HG02938 (cell line): ENCODE data around the gene PROM2.

Experiments
- ATAC-seq: cut with Tn5 transposase; IDR thresholded peaks from one replicate; pipeline ENCODE4 v1.9.1; 2021; ENCODE audit warnings: mild to moderate bottlenecking, moderate library complexity; ENCODE audit not compliant: unreplicated experiment

The PROM2 gene

DNA sequence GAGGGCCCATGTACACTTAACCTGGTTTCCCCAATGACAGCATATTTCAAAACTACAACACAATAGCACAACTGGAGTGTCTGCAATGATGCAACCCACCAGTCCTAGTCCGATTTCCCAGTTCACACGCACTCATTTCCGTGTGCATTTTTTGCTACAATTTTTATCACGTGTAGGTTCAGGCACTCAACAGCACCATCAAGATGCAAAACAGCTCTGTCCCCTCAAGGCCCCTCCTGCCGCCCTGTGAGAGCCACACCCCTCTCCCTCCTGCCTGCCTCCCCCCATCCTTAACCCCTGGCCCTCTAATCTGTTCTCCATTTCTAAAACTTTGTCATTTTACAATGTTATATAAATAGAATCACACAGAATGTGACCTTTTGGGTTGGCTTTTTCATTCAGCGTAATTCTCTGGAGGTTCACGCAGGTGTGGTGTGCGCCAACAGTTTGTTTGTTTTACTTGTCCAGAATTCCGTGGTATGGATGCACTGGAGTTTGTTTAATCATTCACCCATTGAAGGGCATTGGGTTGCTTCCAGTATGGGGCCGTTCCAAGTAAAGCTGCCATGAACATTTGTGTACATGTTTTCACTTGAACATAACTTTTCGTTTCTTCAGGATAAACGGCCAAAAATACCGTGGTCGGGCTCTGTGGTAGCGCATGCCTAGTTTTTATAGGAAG, 31.3 kb downstream of the PROM2 start:
- ATAC-seq: no peak

DNA sequence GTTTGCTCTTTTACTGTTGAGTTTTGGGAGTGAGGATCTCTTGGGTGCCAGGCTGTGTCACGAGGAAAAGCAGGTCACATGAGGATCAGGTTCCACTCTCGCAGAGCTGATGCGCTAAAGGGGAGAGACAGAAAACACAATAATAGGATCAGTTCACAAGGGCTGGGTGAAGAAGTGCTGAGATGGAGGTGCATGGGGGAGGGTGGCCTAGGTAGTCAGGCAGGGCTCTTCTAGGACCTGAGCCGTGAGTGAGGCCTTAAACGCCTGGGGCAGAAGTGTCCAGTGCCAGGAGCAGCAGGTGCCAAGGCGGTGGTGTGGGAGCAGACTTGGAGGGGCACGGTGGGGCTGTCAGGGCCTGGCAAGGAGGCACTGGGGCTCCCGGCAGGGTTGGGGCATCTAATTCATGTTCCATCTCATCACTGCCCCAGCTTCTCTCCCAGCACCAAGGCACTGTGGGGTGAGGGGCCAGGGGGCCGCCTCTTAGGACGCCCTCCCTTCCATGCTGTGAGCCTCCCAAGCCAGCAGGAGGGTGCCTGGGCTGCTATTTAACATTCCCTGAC, 32.2 kb downstream of the PROM2 start:
- ATAC-seq: no peak

DNA sequence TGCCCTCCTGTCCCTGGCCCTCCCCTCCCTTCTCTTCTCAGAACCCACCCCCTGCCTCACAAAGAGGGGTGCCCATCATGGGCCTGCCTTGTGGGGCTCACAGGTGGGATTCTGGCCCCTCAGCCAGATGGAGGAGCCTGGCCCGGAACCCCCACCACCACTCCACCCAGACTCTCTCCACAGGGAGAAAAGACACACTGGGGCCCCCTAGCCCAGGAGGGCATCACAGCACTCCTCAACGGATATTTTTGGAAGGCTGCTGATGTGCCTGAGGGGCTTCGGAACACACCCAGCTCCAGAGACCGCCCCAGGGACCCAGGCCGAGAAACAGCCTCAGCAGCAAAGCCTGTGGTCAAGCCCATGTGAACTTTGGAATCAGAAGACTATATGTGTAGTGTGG, 32.8 kb downstream of the PROM2 start:
- ATAC-seq: no peak

DNA sequence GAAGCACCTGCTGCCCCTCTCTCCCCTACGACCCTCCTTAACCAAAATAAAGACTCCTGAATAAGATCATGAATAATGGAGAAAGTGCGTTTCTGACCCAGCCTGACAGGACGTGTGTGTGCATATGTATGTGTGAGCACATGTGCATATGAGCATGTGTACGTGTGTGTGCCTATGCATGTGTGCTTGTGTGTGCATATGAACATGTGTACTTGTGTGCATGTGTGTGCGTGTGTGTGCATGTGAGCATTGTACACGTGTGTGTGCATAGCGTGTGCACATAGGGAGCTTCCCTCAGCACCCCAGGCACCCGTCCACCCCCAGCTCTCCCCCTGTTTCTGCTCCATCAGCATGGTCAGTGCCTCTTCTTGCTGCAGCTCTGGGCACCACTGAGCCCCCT, 33.6 kb downstream of the PROM2 start:
- ATAC-seq: no peak

DNA sequence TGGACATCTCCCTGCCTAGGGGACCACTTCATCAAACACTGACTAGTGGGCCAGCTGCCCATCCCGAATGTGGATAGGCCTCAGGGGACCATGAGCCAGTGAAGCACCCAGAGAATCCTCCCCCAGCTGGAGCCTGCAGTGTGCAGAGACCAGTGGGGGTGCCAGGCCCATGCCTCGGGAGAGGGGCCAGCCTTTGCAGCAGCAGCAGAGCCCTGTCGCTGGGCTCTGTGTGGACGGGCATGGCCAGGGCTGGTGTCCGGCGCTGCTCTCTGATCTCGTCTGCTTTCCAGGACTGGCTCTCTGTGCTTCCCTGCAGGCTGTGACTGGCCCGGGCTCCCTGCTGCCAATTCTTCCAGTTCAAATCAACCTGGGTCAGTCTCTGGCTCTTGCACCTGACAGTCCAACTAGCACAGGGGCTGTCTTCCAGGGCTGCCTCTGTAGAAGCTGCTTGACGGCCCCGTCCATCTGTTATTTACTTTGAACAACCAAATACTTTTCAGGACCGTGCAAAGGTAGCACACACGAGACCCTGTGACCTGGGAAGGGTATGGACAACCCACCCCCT, 34.3 kb downstream of the PROM2 start:
- no peak for ATAC-seq

DNA sequence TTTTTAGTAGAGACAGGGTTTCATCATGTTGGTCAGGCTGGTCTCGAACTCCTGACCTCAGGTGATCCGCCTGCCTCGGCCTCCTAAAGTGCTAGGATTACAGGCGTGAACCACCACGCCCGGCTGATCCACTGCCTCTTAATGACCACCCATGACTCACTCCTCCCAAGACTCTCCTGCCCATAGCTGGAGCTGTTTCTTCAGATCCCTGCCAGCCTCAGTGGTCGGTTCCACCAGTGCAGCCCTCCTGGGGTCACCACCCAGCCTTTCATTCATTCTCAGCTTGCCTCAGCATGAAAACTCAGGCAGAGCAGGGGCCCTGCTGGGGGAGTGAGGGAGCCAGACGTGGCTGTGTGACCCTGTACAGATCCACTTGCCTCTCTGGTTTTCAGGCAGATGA, 35.4 kb downstream of the PROM2 start:
- no peak for ATAC-seq

DNA sequence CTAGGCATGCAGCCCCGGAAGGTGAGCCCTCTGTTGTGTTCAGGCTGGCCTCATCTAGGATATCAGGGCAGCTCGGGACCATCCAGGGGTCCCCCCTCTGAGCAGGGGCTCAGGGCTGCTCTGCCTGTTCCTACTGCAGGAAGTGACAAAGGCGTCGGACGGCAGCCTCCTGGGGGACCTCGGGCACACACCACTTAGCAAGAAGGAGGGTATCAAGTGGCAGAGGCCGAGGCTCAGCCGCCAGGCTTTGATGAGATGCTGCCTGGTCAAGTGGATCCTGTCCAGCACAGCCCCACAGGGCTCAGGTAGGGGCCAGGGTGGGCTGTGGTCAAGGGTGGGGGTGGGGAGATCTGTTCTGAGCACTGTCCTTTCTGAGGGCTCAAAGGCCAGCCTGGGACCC, 36.0 kb downstream of the PROM2 start:
- no peak for ATAC-seq

DNA sequence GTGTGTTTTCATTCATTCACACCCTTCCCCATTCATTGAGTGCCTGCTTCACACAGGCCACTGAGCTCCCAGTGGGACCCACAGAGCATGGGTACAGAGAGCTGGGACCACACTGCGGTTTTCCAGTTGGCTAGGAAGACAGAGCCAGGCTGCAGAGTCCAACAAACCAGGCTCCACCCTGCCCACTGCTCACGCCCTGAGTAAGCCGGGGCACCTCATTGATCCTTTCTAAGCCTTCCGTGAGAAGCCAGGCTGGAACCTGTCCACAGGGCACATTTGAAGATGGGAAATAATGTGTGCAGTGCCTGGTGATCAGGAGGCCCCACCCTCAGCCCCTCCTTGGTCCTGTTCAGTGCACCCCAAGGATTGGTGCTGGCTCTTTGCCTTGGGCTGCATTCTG, 36.4 kb downstream of the PROM2 start:
- no peak for ATAC-seq

DNA sequence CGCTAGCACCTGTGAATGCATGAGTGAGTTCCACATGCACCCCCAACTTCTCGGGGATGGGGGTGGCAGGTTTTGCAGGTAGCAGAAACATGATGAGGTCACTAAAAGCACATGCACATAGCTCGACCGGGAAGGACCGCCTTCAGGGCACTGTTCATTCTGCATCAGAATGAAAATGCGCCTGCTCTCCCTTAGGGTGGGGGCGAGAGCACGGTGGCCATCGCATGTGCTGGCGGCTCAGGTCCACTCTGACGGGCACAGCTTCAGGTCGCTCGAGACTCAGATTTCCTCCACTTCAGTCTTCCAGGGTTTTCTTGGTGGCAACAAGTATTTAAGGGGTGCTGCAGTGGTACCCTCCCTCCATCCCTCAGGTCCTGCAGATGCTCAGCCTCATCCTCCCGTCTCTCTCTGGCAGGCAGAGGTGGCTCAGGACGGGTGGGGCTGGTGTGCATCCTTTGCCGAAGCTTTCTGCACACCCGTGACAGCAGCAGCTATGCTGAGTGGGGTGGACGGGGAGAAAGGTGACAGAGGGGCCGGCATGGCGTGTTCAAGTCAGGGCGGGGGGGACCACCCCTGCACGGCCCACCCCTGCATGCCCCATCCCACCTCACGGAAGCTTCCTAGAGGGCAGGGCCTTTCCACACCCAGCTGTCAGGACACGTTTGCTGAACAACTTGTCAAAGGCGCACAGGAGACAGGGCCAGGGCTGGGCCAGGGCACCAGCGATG, 37.7 kb downstream of the PROM2 start:
- no peak for ATAC-seq

DNA sequence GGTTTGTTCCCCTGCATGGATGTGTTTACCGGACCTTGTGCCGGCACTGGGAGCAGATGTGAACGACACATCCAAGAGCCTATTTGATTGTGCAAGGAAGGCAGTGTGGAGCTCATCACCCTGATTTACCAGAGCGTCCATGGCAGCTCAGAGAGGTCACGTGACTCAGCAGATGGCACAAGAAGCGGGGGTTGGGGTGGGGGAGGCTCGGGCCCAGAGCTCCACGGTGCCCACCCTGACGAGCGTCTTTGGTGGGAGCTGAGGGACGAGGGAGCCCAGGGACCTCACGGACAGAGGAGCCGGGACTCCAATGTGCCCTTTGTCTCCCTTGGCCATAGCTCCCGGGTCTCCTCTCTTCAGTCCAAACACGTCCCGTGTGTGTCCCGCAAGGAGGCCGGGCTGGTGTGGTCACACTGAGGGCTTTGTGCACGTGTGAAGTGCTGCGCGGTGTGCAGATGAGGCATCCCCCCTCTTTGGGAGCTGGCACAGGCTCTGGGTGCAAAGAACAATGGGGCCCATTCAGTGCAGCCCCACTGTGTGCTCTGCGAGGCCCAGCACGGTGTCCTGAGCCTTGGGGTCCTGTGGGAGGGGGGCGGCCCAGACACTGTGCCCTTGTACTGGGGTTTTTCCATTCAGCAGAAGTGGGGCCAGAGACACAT, 38.4 kb downstream of the PROM2 start:
- ATAC-seq: no peak

DNA sequence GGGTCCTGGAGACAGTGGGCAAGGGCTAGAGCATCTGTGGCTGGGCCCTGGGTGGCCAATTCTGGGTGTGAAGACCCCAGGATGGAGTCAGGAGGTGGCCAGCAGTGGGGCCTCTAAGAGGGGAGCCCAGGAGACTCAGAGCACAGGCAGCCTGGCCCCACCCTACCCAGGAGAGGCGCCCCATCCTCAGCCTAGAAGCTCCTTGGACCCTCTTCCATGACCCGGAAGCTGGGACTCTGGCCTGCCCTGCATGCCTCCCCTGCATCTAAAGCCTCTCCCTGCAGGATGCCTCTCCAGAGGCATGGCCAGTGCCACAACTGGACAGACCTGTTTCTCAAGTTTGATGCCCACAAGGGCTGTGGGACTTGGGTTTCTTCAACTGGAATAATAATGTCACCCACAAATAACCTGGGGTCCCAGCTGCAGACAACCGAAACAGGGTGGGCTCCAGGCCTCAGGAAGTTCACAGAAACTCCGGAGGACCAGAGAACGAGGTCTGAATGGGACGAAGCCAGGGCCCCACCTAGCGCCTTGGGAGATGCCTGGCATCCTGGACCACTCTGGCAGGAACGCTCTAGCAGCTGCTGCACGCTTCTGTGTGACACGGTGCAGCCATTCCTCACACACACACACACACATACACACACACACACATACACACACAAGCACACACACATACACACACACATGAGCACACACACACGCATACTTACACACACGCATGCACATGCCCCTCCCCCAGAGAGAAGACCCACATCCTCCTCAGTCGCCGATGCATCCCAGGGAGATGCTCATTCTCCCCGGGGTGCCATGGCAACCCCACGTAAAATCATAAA, 39.3 kb downstream of the PROM2 start:
- ATAC-seq: no peak

DNA sequence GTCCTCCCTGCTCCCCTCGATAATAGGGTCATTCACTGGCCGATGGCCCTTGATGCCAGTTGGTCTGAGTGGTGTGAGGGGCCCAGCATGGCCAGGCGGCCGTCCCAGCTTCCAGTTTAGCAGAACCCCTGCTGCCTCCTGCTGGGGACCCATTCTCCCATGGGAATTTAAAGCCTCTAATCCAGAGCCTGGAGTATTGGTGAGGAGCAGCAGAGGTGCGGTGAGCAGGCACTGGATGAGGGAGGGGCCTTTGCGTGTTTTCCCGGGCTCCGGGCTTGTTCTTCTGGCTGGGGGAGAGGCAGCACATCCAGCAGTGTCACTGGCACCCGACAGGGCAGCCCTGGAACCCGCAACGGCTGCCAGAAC, 40.3 kb downstream of the PROM2 start:
- ATAC-seq: no peak

DNA sequence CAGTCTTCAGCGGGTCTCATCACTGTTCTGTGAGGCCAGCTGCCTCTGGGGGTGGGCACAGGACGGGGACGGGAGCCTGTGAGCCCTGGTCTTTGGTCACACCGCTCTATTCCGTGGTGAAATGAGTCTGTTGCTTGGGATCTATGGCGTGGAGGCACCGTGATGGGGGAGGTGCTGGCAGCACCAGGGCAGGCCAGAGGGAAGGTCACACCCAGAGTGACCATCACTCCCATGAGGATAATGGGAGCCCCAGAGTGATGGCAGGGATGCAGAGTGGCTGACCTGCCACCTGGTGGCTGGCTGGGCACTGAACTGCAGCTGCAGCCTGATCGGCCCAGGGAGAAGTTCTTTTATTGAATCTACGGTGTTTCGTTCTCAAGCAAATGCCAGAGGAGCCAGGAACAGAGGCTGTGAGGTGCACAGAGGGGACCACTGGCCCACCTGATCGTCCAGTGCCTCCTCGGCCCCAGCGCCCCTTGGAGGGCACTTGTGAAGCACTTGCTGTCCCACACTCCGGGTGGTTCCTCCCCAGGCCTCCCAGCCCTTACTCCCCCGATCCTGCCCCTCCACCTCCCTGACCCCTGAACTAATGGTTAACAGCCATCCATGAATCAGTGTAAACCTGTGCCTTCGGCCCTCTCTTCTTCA, 40.8 kb downstream of the PROM2 start:
- ATAC-seq: no peak

DNA sequence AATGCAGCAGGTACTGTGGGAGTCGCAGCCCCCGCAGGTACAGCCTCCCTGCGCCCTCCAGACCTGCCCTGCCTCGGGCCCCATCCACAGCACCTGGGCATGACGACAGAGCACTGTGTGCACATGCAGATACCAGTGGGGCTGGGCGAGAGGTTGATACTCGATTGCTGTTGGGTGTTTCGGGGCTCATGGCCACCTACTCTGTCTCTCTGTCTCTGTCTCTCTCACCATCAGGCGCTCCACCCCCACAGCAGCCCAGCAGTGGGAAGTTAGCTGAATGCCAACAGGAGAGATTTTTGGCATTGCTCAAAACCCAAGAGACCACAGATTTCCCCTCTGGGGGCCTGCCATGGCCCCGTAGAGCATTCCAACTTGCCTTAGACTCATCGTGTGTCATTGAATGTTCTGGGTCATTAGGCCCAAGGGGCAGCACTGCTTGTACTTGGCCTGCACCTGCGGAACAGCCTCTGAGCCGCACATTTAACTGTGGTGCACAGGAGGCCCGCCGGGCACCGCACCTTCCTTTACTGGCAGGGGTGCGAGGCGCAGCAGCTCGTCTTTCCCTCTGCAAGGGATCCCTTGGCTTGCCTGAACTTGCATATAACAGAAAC, 41.7 kb downstream of the PROM2 start:
- ATAC-seq: no peak

DNA sequence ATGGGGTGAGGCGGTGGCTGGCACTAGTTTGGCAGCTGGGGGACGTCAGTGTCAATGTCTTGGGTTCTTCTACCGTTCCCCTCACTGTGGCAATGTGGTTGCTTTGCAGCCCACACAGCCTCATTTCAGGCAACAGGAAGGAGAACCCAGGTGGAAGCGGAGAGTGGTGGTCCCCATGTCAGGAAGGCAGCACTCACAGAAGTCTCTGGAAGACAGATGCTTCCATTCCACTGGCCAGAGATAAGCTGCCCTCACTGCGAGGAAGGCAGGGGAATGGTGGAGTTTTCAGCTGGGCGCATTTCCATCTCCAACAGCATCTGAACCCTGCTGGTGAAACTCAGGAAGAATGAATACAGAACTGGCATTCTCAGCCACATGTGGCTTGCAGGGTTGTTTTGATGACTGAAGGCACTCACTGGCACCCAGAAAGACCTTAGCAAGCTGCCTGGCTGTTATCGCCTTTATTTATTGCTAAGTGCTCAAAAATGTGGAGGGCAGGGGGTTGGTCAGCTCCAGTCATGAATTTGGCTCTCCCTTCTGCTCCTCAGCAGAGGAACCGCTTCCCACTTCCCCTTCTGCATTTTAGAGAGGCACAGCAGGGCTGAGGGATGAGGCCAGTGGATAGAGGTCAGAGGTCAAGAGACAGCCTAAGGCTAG, 42.3 kb downstream of the PROM2 start:
- no peak for ATAC-seq

DNA sequence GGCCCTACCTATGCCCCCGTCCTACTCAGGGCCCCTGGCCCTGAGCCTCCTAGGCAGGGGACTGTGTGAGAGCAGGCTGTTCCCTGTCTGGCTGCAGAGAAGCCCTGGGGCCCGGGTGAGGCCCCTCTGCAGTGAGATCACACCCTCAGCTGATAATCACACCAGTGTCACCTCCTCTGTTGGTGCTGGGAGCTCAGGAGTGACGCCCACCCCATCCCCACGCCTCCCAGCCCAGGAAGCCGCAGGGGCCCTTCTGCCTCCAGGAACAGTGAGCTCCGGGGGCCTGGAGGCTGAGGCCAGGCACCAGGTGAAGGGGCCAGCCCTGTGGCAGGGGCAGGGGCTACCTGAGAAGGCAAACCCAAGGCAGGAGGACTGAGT, 42.9 kb downstream of the PROM2 start:
- no peak for ATAC-seq

DNA sequence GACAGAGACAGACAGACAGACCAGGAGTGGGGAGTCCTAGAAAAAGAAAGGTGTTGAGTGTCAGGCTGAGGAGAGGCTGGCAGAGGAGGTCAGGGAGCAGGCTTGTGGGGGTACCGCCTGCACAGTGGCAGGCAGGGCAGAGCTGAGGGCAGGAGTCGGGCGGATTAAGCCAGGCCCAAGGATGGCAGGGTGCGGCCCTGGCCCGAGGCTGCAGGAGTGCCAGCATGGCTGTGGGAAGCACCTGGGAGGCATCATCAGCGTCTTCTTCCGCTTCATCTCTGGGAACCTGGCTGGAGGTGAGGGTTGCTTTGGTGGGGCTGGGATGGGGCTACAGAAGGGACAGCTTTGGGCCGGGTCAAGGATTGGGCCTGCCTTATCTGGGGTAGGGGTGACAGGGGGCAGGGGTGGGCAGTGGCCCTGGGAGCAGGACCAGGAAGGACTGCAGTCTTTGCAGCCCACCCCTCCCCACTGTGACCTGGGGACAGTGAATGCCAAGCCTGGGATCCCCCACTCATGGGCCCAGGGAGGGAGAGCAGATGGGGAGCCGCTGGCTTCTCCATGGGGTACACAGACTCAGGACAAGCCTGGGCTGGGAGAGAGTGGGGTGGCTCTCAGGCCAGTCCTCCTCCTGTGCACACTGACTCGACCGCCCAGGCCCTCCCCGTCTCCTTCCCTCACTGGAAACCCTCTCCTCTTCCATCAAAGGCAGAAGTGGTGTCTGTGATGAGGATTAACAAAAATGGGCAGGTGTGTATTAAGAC, 43.6 kb downstream of the PROM2 start:
- ATAC-seq: no peak

DNA sequence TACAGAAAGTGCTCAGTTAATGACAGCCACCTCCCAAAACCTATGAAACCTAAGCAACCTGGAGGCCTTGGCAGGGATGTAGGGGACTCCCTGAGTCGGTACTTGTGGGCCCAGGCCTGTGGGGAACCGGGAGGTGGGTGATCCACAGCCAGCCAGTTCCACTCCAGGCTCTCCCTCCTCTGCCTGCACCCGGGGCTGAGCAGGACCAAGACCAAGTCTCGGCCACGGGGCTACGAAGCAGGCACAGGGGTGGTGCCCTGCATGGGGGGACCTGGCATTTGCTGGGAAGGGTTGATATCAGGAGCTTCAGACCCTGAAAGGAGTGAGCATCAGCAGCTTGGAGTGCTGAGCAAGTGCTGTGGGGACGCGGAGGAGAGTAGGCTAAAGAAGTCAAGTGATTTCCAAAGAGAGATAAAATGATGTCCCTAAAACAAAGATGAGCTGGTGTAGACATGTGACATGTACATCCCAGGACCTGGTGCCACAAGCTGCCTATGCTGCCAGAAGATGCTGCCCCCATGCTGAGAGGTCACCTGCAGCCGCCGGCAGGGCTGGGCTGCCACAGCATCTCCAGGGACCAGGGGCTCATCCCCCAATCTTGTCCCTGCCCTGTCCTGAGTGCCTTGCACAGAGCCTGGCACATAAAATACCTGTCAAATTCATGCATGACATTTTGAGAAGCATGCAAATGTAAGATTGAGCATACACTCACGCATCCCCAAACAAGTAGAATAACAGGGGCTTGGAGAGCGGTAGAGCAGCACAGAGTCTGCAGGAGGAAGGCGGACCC, 44.4 kb downstream of the PROM2 start:
- no peak for ATAC-seq
